HG03135 (cell line): Measurements from ENCODE around the gene ZNRF2.

Experiments
- ATAC-seq: cut with Tn5 transposase; IDR thresholded peaks from one replicate; pipeline ENCODE4 v1.9.1; 2021; ENCODE audit warnings: mild to moderate bottlenecking, moderate library complexity; ENCODE audit not compliant: unreplicated experiment

The ZNRF2 gene

GRCh38 chr7:30403477-30403876 lies 119.1 kb downstream of the ZNRF2 start:
- ATAC-seq: no peak

DNA sequence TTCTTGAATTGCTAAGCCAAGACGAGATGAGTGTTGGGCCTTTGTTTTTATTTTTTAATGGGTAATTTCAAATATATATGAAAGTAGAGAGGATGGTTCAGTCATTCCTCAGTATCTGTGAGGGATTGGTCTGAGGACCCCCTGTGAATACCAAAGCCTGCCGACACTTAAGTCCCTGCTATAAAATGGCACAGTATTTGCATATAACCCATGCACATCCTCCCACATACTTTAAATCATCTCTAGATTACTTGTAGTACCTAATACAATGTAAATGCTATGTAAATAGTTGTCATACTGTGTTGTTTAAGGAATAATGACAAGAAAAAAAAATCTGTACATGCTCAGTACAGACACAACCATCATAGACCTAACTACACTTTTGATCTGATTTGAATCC lies 120.8 kb downstream of the ZNRF2 start:
- no peak for ATAC-seq

DNA sequence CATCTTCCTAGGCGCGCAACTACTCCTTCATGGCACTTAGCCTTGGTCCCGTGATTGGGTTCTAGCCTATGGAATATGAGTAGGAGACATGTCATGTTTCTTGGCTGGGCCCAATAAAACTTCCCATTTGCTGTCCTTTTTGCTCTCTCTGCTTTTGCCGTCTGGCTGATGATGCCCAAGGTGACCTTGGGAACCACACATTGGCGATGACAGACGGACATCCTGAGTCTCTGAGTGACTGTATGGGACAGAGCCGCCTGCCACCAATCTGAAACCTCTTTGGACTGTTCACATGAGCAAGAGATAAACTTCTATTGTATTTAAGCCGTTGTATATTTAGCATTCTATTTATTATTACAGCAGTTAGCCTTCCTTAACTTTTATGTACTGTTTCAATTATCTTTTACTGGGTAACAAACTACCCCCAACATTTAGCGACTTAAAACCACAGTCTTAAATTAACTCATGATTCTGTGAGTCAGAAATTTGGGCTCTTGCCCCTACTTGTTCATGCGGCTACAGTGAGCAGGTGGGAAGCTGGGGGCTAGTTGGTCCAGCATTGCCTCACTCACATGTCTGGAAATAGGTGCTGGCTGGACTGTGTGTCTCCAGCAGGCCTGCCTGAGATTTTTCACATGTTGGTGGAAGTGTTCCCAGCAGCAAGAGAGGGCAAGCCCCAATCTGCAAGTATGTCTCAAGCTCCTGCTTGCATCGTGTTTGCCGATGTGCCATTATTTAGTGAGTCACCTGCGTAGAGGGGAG lies 122.4 kb downstream of the ZNRF2 start:
- ATAC-seq: no peak

- no peak for ATAC-seq
Observed at GRCh38 chr7:30411173-30411572, 126.8 kb downstream of the ZNRF2 start.

DNA sequence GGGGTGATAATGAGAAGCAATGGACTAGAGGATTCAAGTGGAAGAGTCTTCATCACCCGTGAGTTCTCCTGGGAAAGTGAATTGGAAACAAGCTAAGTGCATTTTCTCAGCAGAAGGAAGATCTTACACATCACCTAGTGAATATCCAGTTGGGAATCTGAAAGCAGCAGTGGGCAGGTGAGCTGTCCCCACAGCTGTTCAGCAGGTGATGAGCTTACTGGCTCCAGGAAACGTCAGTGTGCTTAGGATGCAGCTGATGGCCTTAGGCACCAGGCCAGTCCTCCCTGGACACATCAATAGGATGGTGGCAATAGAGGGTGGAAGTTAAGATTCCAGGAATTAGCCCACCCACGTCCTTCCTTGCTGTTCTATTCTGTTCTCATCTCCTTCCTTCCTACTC lies 127.5 kb downstream of the ZNRF2 start:
- ATAC-seq: no peak

GRCh38 chr7:30412782-30413504 lies 128.5 kb downstream of the ZNRF2 start:
- no peak for ATAC-seq

DNA sequence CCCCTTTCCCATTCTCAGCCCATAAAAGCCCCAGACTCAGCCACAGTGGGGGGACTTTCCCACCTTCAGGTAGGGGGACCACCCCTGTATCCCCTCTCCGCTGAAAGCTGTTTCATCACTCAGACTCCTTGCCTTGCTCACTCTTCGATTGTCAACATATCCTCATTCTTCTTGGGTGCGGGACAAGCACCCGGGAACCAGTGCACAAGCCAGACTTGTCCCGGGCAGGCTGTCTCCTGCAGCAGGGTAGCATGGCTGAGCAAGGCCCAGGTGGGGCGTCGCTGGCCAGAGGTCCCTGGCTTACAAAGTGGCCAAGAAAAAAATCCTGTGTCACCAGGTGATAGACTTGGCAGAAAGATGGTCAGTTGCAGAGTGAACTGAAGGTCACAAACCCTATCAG lies 129.5 kb downstream of the ZNRF2 start:
- no peak for ATAC-seq
